Lung microvascular endothelial cell (primary cell): ENCODE data around the gene C2CD4D. TPM values are rescaled to one million over a fixed set of nuclear protein-coding genes. Genes with fewer than 3 reads are reported as not detected.

ENCODE experiments used
- DNase-seq, 2 donors: peaks; one replicate each; pipeline versions ENCODE4 v3.0.0 to v3.0.0-alpha.2; 2010; ENCODE audit warnings: low read depth in 2 of 2
- total RNA-seq: library from RNA; depleted of rRNA; stranded (reverse); fragments of >200 nt; gene quantifications from 2 replicates; pipeline ENCODE4 v1.2.1, GENCODE V29; 2014

The C2CD4D gene
- total RNA-seq, 1 donor from 2014 or later: 0.20 TPM

- peak; percentile 100 for DNase-seq
These were observed 49.3 kb downstream of the C2CD4D start, which contains the start of gene TDRKH for GRCh38 chr1:151790071-151790939. Gene TDRKH (minus strand): TSS chr1:151790500. CDS start chr1:151783022, 7,478 bp downstream.

Other genes starting within 250 kb of the C2CD4D start
- gene SNX27, start 227.8 kb downstream of the C2CD4D start, total RNA-seq: 10.0 and 13.5 TPM in 2 replicates
- not detected in 2 replicates for gene CELF3, start 123.0 kb downstream of the C2CD4D start, total RNA-seq
- not detected in 2 replicates for gene RIIAD1, start 118.3 kb downstream of the C2CD4D start, total RNA-seq
- 89.7 and 112 TPM in 2 replicates for gene MRPL9, start 76.3 kb downstream of the C2CD4D start, total RNA-seq
- 2.2 and 3.3 TPM in 2 replicates for gene TDRKH, start 49.3 kb downstream of the C2CD4D start, total RNA-seq
- not detected in 2 replicates for gene LINGO4, start 34.4 kb downstream of the C2CD4D start, total RNA-seq
- gene RORC, start 8.0 kb downstream of the C2CD4D start, total RNA-seq: not detected in 2 replicates
- 0.22 TPM in 1 of 2 replicates, not detected in the other for gene THEM5, start 13.9 kb upstream of the C2CD4D start, total RNA-seq
- gene THEM4, start 69.7 kb upstream of the C2CD4D start, total RNA-seq: 2.6 and 6.3 TPM in 2 replicates
- 127 and 147 TPM in 2 replicates for gene S100A10, start 154.0 kb upstream of the C2CD4D start, total RNA-seq
- 4.8 and 18.7 TPM in 2 replicates for gene S100A11, start 197.2 kb upstream of the C2CD4D start, total RNA-seq
- gene TCHHL1, start 249.2 kb upstream of the C2CD4D start, total RNA-seq: not detected in 2 replicates